CD8-positive, alpha-beta memory T cell (primary cell): ENCODE measurements around the gene MAML1. TPM values are rescaled to one million over a fixed set of nuclear protein-coding genes. Genes with fewer than 3 reads are reported as not detected.
"Not testable (repeated sequence)": the region's sequence is repeated elsewhere in the genome, so short reads cannot be mapped to it uniquely, and the experiment has no call there.

Source experiments
- CTCF ChIA-PET: fragments of 350-600 bp; sonication (Branson Sonifier 250); formaldehyde crosslinking; loops from one replicate; lab custom pipeline; 2021; ENCODE audit warnings: antibody characterized with exemption; lab: Charles Lee
- POLR2A ChIA-PET: fragments of 350-600 bp; sonication (Branson Sonifier 250); formaldehyde crosslinking; loops from one replicate; lab custom pipeline; 2021; ENCODE audit warnings: antibody characterized with exemption; lab: Charles Lee
- DNase-seq, 5 donors: peaks; one replicate each; pipeline versions ENCODE4 v3.0.0 to v3.0.0-alpha.2; 2020 to 2022; ENCODE audit warnings: mixed read lengths in 1 of 5
- H3K27ac ChIP-seq: one replicate; pipeline ENCODE4 v1.7.0; 2013; ENCODE audit warnings: low read depth, mild to moderate bottlenecking, low read length, moderate library complexity
- H3K27me3 ChIP-seq: 2 replicates; pipeline ENCODE4 v1.7.0; 2013; ENCODE audit warnings: low read length, mild to moderate bottlenecking; ENCODE audit not compliant: insufficient read depth, poor library complexity, severe bottlenecking
- H3K36me3 ChIP-seq: 2 replicates; pipeline ENCODE4 v1.7.0; 2013; ENCODE audit warnings: mild to moderate bottlenecking, low read length, moderate library complexity; ENCODE audit not compliant: insufficient read depth
- H3K4me1 ChIP-seq: 2 replicates; pipeline ENCODE4 v1.7.0; 2013; ENCODE audit warnings: mild to moderate bottlenecking, low read length, moderate library complexity; ENCODE audit not compliant: insufficient read depth
- H3K4me3 ChIP-seq: 2 replicates; pipeline ENCODE4 v1.7.0; 2013; ENCODE audit warnings: mild to moderate bottlenecking, low read length
- H3K9me3 ChIP-seq: 2 replicates; pipeline ENCODE4 v1.7.0; 2013; ENCODE audit warnings: mild to moderate bottlenecking, low read length
- H3K27ac Mint-ChIP-seq, 8 donors: one replicate each; pipeline ENCODE4 v1.8.0; 2020 to 2021; ENCODE audit warnings: mixed read lengths in 8 of 8, mild to moderate bottlenecking in 6 of 8, inconsistent platforms in 3 of 8, moderate library complexity in 3 of 8
- H3K27me3 Mint-ChIP-seq, 2 donors: one replicate each; pipeline ENCODE4 v1.8.0; 2020 to 2021; ENCODE audit warnings: mixed read lengths in 2 of 2, mild to moderate bottlenecking in 1 of 2, moderate library complexity in 1 of 2
- H3K36me3 Mint-ChIP-seq, 3 donors: one replicate each; pipeline ENCODE4 v1.8.0; 2020 to 2021; ENCODE audit warnings: mixed read lengths in 3 of 3, inconsistent platforms in 1 of 3, mild to moderate bottlenecking in 1 of 3
- H3K4me1 Mint-ChIP-seq, 3 donors: one replicate each; pipeline ENCODE4 v1.8.0; 2020 to 2021; ENCODE audit warnings: mixed read lengths in 3 of 3, inconsistent platforms in 1 of 3, mild to moderate bottlenecking in 1 of 3
- H3K4me3 Mint-ChIP-seq, 7 donors: one replicate each; pipeline ENCODE4 v1.8.0; 2020 to 2021; ENCODE audit warnings: mixed read lengths in 7 of 7, mild to moderate bottlenecking in 6 of 7, moderate library complexity in 4 of 7, inconsistent platforms in 2 of 7
- H3K9me3 Mint-ChIP-seq, 5 donors: one replicate each; pipeline ENCODE4 v1.8.0; 2020 to 2022; ENCODE audit warnings: mixed read lengths in 5 of 5, mild to moderate bottlenecking in 3 of 5, moderate library complexity in 2 of 5, inconsistent platforms in 1 of 5
- polyA plus RNA-seq: library from polyadenylated mRNA; unstranded; fragments of 300-500 nt; fragmentation: Illumina TruSeq; gene quantifications from one replicate; pipeline ENCODE4 v1.2.3, GENCODE V29; 2021
- total RNA-seq, 2 experiments: library from RNA; stranded (reverse); gene quantifications; one replicate each; pipeline ENCODE4 v1.2.3, GENCODE V29; 2021

MAML1 gene, protein sequence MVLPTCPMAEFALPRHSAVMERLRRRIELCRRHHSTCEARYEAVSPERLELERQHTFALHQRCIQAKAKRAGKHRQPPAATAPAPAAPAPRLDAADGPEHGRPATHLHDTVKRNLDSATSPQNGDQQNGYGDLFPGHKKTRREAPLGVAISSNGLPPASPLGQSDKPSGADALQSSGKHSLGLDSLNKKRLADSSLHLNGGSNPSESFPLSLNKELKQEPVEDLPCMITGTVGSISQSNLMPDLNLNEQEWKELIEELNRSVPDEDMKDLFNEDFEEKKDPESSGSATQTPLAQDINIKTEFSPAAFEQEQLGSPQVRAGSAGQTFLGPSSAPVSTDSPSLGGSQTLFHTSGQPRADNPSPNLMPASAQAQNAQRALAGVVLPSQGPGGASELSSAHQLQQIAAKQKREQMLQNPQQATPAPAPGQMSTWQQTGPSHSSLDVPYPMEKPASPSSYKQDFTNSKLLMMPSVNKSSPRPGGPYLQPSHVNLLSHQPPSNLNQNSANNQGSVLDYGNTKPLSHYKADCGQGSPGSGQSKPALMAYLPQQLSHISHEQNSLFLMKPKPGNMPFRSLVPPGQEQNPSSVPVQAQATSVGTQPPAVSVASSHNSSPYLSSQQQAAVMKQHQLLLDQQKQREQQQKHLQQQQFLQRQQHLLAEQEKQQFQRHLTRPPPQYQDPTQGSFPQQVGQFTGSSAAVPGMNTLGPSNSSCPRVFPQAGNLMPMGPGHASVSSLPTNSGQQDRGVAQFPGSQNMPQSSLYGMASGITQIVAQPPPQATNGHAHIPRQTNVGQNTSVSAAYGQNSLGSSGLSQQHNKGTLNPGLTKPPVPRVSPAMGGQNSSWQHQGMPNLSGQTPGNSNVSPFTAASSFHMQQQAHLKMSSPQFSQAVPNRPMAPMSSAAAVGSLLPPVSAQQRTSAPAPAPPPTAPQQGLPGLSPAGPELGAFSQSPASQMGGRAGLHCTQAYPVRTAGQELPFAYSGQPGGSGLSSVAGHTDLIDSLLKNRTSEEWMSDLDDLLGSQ
- 10 to 100 TPM; 30.4 to 30.9 TPM for total RNA-seq
- polyA plus RNA-seq: 9.1 TPM

DNA sequence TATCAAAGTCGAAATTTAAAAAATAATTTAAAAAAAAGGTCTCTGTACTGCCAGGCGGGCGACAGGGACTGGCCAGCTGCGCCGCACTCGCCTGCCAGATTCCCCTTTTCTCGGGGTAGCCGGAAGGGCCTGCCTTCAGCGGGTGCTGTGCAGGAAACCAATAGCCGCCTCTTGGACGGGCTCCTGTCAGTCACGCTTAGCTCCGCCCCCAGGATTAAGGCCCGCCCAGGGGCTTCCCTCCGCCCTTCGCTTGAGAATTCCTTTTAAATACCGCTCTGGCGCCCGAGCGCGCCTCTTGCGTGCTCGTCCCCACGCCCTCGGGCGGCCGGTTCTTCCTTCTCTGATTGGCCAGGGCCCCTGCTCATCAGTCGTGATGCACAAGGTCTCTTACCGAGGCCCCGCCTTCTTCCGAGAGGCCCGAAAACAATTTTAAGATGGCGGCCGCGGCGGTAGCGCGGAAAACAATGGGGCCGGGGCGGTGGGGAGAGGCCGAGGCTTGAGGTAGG is at the start of gene MAML1:
MAML1 (plus strand) TSS at position 411 of the 506 bp plus-strand sequence. CDS start 291 bp downstream, outside the sequence.
- Mint-ChIP-seq H3K4me3 (peak within 1 kb of the TSS; percentile 92 to 99 (median 95)), H3K9me3 (no peaks in the 10 kb centered on the region), H3K36me3 (peaks cover 0 to 54% (median 13%) of the 10 kb centered on the region in 3 donors), H3K27me3 (no peaks in the 10 kb centered on the region), H3K27ac (peak within 1 kb of the TSS; percentile 94 to 98 (median 96)), H3K4me1 (peaks cover 35 to 49% (median 46%) of the 10 kb centered on the region in 3 donors)
- H3K27ac ChIP-seq: peak within 1 kb of the TSS; percentile 89
- POLR2A ChIA-PET: interaction anchor here (0.5 to 2.3 kb wide), 18 partner anchors 11 to 560 kb away, joined by 3 to 35 read pairs (median 4); partner anchors contain the start of genes CANX, HNRNPH1, LTC4S and MRNIP
- H3K4me3 ChIP-seq: peak within 1 kb of the TSS; percentile 75
- CTCF ChIA-PET: interaction anchor here (0.6 to 1.6 kb wide), 9 partner anchors 20 to 176 kb away, joined by 3 to 8 read pairs (median 3); partner anchors contain the start of genes HNRNPH1, LTC4S and TBC1D9B
- no peaks in the 10 kb centered on the region for H3K27me3 ChIP-seq
- H3K4me1 ChIP-seq: peaks cover 34% of the 10 kb centered on the region
- H3K9me3 ChIP-seq: no peaks in the 10 kb centered on the region
- DNase-seq: peak; percentile 99 to 100 (median 99)
- peaks cover 25% of the 10 kb centered on the region for H3K36me3 ChIP-seq

DNA sequence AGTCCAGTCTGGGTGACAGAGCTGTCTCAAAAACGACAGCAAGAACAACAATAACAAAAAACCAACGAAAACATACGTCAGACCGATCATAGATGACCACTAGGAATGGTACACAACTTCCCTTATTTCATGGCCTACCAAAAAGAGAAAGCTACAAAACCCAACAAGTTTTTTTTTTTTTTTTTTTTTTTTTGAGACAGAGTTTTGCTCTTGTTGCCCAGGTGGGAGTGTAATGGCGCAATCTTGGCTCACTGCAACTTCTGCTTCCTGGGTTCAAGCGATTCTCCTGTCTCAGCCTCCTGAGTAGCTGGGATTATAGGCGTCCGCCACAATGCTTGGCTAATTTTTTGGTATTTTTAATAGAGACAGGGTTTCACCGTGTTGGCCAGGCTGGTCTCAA is 43.4 kb upstream of the MAML1 start:
- POLR2A ChIA-PET, H3K9me3 Mint-ChIP-seq: not testable (repeated sequence)

GRCh38 chr5:179694561-179694960 is 38.1 kb upstream of the MAML1 start:
- no peaks in the 10 kb centered on the region for H3K9me3 ChIP-seq
- Mint-ChIP-seq H3K27ac (peak overlapping the region in 1 of 8 donors; percentile 15), H3K36me3 (peaks cover 0 to 11% (median 0%) of the 10 kb centered on the region in 3 donors), H3K27me3 (no peaks in the 10 kb centered on the region), H3K9me3 (no peaks in the 10 kb centered on the region), H3K4me1 (peaks cover 17 to 32% (median 22%) of the 10 kb centered on the region in 3 donors), H3K4me3 (peak overlapping the region in 1 of 7 donors; percentile 7)
- H3K36me3 ChIP-seq: no peaks in the 10 kb centered on the region
- H3K4me3 ChIP-seq: no peak overlapping the region
- ChIA-PET POLR2A (interaction anchor here (0.7 kb wide), 1 partner anchor 11 kb away, joined by 3 read pairs; no protein-coding TSS in a partner anchor), CTCF (interaction anchor here (1.3 kb wide), 2 partner anchors 14 to 16 kb away, joined by 3 to 4 read pairs; partner anchors contain the start of gene CBY3)
- H3K27me3 ChIP-seq: no peaks in the 10 kb centered on the region
- DNase-seq: no peak
- H3K4me1 ChIP-seq: peaks cover 15% of the 10 kb centered on the region
- no peak overlapping the region for H3K27ac ChIP-seq

More for the DNA sequence above, 43.4 kb upstream of the MAML1 start:
- H3K4me3 Mint-ChIP-seq, H3K4me3 ChIP-seq, H3K27ac ChIP-seq, H3K36me3 Mint-ChIP-seq, H3K27me3 ChIP-seq, H3K36me3 ChIP-seq, CTCF ChIA-PET, H3K4me1 ChIP-seq, H3K27me3 Mint-ChIP-seq, H3K9me3 ChIP-seq, DNase-seq, H3K27ac Mint-ChIP-seq, H3K4me1 Mint-ChIP-seq: not testable (repeated sequence)

GRCh38 chr5:179696603-179697002 is 36.0 kb upstream of the MAML1 start:
- Mint-ChIP-seq H3K9me3 (no peaks in the 10 kb centered on the region), H3K27me3 (no peaks in the 10 kb centered on the region), H3K36me3 (peaks cover 0 to 19% (median 0%) of the 10 kb centered on the region in 3 donors), H3K4me3 (peak overlapping the region in 3 of 7 donors; percentile 9 to 95 (median 26)), H3K27ac (peak overlapping the region in 5 of 8 donors; percentile 40 to 100 (median 53)), H3K4me1 (peaks cover 27 to 45% (median 42%) of the 10 kb centered on the region in 3 donors)
- H3K36me3 ChIP-seq: no peaks in the 10 kb centered on the region
- CTCF ChIA-PET: interaction anchor here (1.7 to 2.2 kb wide), 2 partner anchors 17 to 19 kb away, joined by 4 to 15 read pairs; no protein-coding TSS in a partner anchor
- no peak for DNase-seq
- POLR2A ChIA-PET: interaction anchor here (0.6 to 6.7 kb wide), 4 partner anchors 14 to 73 kb away, joined by 3 to 35 read pairs (median 10); partner anchors contain the start of gene MAML1
- no peaks in the 10 kb centered on the region for H3K9me3 ChIP-seq
- no peaks in the 10 kb centered on the region for H3K27me3 ChIP-seq
- H3K27ac ChIP-seq: no peak overlapping the region
- H3K4me3 ChIP-seq: no peak overlapping the region
- peaks cover 30% of the 10 kb centered on the region for H3K4me1 ChIP-seq

DNA sequence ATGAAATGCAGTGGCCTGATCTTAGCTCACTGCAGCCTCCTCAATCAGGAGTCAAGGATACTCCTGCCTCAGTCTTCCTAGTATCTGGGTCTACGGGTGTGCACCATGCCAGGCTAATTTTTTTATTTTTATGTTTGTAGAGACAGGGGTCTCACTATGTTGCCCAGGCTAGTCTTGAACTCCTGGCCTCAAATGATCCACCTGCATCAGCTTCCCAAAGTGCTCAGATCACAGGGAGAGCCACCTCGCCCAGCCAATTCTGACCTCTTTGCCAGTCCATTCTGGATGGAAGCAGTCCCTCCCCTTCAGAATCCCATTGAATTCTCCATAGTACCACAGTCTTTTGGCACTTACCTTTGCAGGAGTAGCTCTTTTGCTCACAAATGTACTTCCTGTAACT is 35.5 kb upstream of the MAML1 start:
- no peaks in the 10 kb centered on the region for H3K36me3 ChIP-seq
- H3K4me3 ChIP-seq: no peak overlapping the region
- Mint-ChIP-seq H3K4me3 (peak overlapping the region; percentile 26 to 98 (median 95)), H3K9me3 (no peaks in the 10 kb centered on the region), H3K4me1 (peaks cover 29 to 47% (median 45%) of the 10 kb centered on the region in 3 donors), H3K27me3 (no peaks in the 10 kb centered on the region), H3K27ac (peak overlapping the region; percentile 37 to 100 (median 99)), H3K36me3 (peaks cover 0 to 19% (median 0%) of the 10 kb centered on the region in 3 donors)
- H3K27ac ChIP-seq: no peak overlapping the region
- H3K27me3 ChIP-seq: no peaks in the 10 kb centered on the region
- H3K9me3 ChIP-seq: no peaks in the 10 kb centered on the region
- DNase-seq: no peak
- ChIA-PET POLR2A (interaction anchor here (0.5 to 6.7 kb wide), 4 partner anchors 14 to 37 kb away, joined by 3 to 35 read pairs (median 10); partner anchors contain the start of gene MAML1), CTCF (interaction anchor here (0.9 to 2.2 kb wide), 3 partner anchors 18 to 105 kb away, joined by 4 to 15 read pairs (median 4); no protein-coding TSS in a partner anchor)
- peaks cover 34% of the 10 kb centered on the region for H3K4me1 ChIP-seq

DNA sequence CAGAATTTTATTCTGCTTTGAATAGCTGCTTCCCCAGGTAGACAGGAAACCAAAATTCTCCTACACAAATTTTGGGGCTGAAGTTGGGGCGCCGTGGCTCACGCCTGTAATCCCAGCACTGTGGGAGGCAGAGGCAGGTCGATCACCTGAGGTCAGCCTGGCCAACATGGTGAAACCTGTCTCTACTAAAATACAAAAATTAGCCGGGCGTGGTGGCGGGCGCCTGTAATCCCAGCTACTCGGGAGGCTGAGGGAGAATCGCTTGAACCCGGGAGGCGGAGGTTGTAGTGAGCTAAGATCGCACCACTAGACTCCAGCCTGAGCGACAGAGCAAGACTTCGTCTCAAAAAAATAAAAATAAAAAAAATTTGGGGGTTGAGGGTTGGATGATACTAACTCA is 35.1 kb upstream of the MAML1 start:
- Mint-ChIP-seq H3K27ac (peak overlapping the region; percentile 98 to 100 (median 99)), H3K36me3 (peaks cover 0 to 22% (median 0%) of the 10 kb centered on the region in 3 donors), H3K4me1 (peaks cover 33 to 51% (median 49%) of the 10 kb centered on the region in 3 donors), H3K4me3 (peak overlapping the region; percentile 95 to 99 (median 96))
- not testable (repeated sequence) for H3K9me3 Mint-ChIP-seq, H3K9me3 ChIP-seq, H3K36me3 ChIP-seq, DNase-seq, H3K27me3 ChIP-seq, H3K27me3 Mint-ChIP-seq
- H3K4me3 ChIP-seq: peak overlapping the region; percentile 90
- H3K4me1 ChIP-seq: peaks cover 35% of the 10 kb centered on the region
- H3K27ac ChIP-seq: peak overlapping the region; percentile 91
- CTCF ChIA-PET: interaction anchor here (0.9 to 2.2 kb wide), 3 partner anchors 18 to 104 kb away, joined by 4 to 15 read pairs (median 4); no protein-coding TSS in a partner anchor
- POLR2A ChIA-PET: interaction anchor here (0.5 to 6.7 kb wide), 4 partner anchors 13 to 38 kb away, joined by 3 to 35 read pairs (median 10); partner anchors contain the start of gene MAML1
